Activated CD4-positive, alpha-beta T cell treated with anti-CD3 and anti-CD28 coated beads for 36 hours (primary cell): ENCODE results near the gene ERCC6. TPM values are rescaled to one million over a fixed set of nuclear protein-coding genes. Genes with fewer than 3 reads are reported as not detected.

Source experiments
- ATAC-seq: fragments of 200-7000 bp; cut with Tn5 transposase; one replicate; pipeline ENCODE4 v1.10.0; 2021; ENCODE audit warnings: mild to moderate bottlenecking, moderate library complexity
- CTCF ChIA-PET: fragments of 350-600 bp; sonication (Branson Sonifier 250); formaldehyde crosslinking; loops from one replicate; lab custom pipeline; 2021; ENCODE audit warnings: antibody characterized with exemption; lab: Charles Lee
- POLR2A ChIA-PET: fragments of 350-600 bp; sonication (Branson Sonifier 250); formaldehyde crosslinking; loops from one replicate; lab custom pipeline; 2021; ENCODE audit warnings: antibody characterized with exemption, inconsistent platforms; lab: Charles Lee
- DNase-seq: peaks from one replicate; pipeline ENCODE4 v3.0.0-alpha.2; 2020
- H3K27ac Mint-ChIP-seq: one replicate; pipeline ENCODE4 v1.8.0; 2021; ENCODE audit warnings: mixed read lengths
- H3K27me3 Mint-ChIP-seq: one replicate; pipeline ENCODE4 v1.8.0; 2021; ENCODE audit warnings: mixed read lengths
- H3K36me3 Mint-ChIP-seq: one replicate; pipeline ENCODE4 v1.8.0; 2021; ENCODE audit warnings: low read depth, mixed read lengths
- H3K4me1 Mint-ChIP-seq: one replicate; pipeline ENCODE4 v1.8.0; 2021; ENCODE audit warnings: mixed read lengths
- H3K4me3 Mint-ChIP-seq: one replicate; pipeline ENCODE4 v1.8.0; 2021; ENCODE audit warnings: mild to moderate bottlenecking, moderate library complexity, mixed read lengths
- H3K9me3 Mint-ChIP-seq: one replicate; pipeline ENCODE4 v1.8.0; 2021; ENCODE audit warnings: low read depth, mixed read lengths
- intact Hi-C, 2 experiments: fragments of 100-400 bp; cut with DNase I in 1 of 2; cut with micrococcal nuclease in 1 of 2; formaldehyde crosslinking; loops; one replicate each; pipeline versions ENCODE4 v1.14.2 to v1.15.1; 2022 to 2024; cut with DNase I, micrococcal nuclease
- total RNA-seq, 2 experiments: library from RNA; stranded (reverse); gene quantifications; one replicate each; pipeline ENCODE4 v1.2.3, GENCODE V29; 2021

Gene ERCC6
- total RNA-seq, 2 experiments from 2014 or later: 15.0 to 15.8 TPM

DNA sequence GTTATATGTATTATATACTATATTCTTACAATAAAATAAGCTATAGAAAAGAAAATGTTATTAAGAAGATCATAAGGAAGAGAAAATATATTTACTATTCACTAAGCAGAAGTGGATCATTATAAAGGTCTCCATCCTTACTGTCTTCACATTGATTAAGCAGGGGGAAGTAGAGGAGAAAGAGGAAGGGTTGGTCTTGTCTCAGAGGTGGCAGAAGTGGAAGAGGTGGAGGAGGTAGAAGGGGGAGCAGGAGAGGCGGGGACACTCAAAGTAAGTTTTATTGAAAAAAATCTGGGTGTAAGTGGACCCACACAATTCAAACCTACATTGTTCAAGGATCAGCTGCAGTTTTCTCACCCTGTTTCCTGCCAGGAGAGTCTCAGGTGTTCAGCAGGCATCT, 28.9 kb upstream of the ERCC6 start:
- H3K27ac Mint-ChIP-seq: no peak overlapping the region
- peaks cover 4% of the 10 kb centered on the region for H3K4me1 Mint-ChIP-seq
- H3K9me3 Mint-ChIP-seq: no peaks in the 10 kb centered on the region
- H3K36me3 Mint-ChIP-seq: no peaks in the 10 kb centered on the region
- ChIA-PET CTCF (no interaction called here), POLR2A (no interaction called here)
- H3K4me3 Mint-ChIP-seq: no peak overlapping the region
- intact Hi-C loops: no loop called here
- peaks cover 31% of the 10 kb centered on the region for H3K27me3 Mint-ChIP-seq
- no peak for DNase-seq
- no peak for ATAC-seq

DNA sequence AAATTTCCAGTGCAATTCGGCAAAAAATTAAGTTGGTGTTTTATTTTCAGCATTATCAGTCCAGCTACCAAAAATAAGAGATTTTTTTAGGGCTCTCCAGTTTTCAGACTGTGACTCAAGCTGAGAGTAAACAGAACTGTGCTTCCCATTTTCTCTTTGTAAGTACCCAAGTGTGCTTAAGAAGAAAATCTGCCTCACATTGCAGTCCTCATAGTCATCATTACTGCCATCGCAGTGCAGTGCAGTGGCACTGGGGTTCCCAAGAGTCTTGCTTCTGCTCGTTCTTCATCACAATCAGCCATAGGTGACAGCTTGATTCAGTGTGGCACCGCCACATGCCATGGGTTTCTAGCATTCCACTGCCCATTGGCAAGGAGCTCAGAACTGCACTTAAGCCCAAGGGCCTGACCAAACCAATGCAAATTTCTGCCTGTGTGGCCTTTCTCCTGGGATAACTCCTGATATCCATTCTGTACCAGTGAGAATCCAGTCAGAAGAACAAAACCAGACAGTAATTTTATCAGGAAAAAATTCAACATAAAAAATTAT, 25.6 kb upstream of the ERCC6 start:
- H3K36me3 Mint-ChIP-seq: no peaks in the 10 kb centered on the region
- H3K27me3 Mint-ChIP-seq: peaks cover 37% of the 10 kb centered on the region
- H3K9me3 Mint-ChIP-seq: no peaks in the 10 kb centered on the region
- no peak overlapping the region for H3K4me3 Mint-ChIP-seq
- no peak for DNase-seq
- ChIA-PET CTCF (interaction anchor here (1.3 kb wide), 1 partner anchor 26 kb away, joined by 3 read pairs; no protein-coding TSS in a partner anchor), POLR2A (no interaction called here)
- ATAC-seq: no peak
- peaks cover 4% of the 10 kb centered on the region for H3K4me1 Mint-ChIP-seq
- intact Hi-C loops: no loop called here
- no peak overlapping the region for H3K27ac Mint-ChIP-seq

DNA sequence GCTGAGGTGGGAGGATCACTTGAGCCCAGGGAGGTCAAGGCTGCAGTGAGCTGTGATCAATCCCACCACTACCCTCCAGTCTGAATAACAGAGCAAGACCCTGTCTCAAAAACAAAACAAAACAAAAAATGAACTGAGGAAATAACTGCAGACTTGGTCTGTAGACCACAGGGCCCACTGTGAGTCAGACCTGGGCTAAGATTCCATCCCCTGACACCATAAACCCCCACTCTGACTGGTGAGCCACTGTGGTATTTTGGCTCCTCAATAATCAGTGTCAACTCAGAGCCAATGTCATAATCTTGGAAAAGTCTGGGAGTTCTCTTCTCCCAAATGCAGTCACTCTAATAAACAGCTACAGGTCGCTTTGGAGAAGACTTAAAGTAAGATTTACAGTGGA, 24.0 kb upstream of the ERCC6 start:
- no peak overlapping the region for H3K27ac Mint-ChIP-seq
- ATAC-seq: no peak
- no peaks in the 10 kb centered on the region for H3K4me1 Mint-ChIP-seq
- peaks cover 34% of the 10 kb centered on the region for H3K27me3 Mint-ChIP-seq
- no peaks in the 10 kb centered on the region for H3K36me3 Mint-ChIP-seq
- H3K9me3 Mint-ChIP-seq: no peaks in the 10 kb centered on the region
- H3K4me3 Mint-ChIP-seq: no peak overlapping the region
- CTCF ChIA-PET: no interaction called here
- POLR2A ChIA-PET: no interaction called here
- no peak for DNase-seq
- intact Hi-C loops: no loop called here

DNA sequence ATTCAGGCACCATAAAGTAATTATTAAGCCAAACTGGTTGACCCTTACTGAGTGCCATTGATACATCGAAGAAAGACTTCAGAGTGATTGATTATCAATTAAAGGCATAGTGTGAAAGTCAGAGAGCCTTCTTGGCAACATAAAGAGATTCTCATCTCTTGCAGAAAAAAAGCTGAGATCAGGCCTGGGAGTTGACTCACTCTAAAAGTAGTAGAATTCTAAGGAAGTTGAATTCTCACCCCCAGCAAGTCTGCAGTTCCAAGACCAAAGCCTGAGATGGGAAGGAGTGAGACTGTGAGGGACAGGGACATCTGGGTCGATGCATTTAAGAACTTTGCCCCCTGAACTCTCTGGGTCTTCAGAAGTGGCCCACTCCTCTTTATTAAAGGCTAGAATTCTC, 21.6 kb upstream of the ERCC6 start:
- DNase-seq (no peak), ATAC-seq (no peak)
- peaks cover 28% of the 10 kb centered on the region for H3K27me3 Mint-ChIP-seq
- H3K4me3 Mint-ChIP-seq: no peak overlapping the region
- intact Hi-C loops: no loop called here
- H3K36me3 Mint-ChIP-seq: no peaks in the 10 kb centered on the region
- ChIA-PET POLR2A (no interaction called here), CTCF (no interaction called here)
- no peak overlapping the region for H3K27ac Mint-ChIP-seq
- H3K9me3 Mint-ChIP-seq: peaks cover 5% of the 10 kb centered on the region
- H3K4me1 Mint-ChIP-seq: no peaks in the 10 kb centered on the region

DNA sequence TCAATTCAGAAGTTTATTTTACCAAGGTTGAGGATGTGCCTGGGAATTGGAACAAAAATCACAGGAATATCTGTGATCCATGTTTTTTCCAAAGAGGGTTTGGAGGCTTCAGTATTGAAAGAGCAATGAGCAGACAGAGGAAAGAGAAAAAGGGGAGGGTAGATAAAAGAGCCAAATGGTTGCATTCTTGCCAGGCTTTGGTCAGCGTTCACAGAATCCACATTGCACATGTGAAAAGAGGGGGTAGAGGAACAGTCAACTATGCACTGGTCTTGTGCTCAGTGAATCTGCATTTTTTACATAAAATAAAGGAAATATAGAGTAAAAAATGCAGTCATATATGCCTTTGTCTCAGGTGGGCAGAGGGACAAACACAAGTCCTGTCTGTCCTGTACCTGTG, 20.6 kb upstream of the ERCC6 start:
- intact Hi-C loops: no loop called here
- Mint-ChIP-seq H3K36me3 (no peaks in the 10 kb centered on the region), H3K9me3 (peaks cover 5% of the 10 kb centered on the region), H3K4me3 (no peak overlapping the region), H3K4me1 (no peaks in the 10 kb centered on the region), H3K27me3 (peaks cover 25% of the 10 kb centered on the region), H3K27ac (no peak overlapping the region)
- DNase-seq (no peak), ATAC-seq (no peak)
- ChIA-PET POLR2A (no interaction called here), CTCF (no interaction called here)

DNA sequence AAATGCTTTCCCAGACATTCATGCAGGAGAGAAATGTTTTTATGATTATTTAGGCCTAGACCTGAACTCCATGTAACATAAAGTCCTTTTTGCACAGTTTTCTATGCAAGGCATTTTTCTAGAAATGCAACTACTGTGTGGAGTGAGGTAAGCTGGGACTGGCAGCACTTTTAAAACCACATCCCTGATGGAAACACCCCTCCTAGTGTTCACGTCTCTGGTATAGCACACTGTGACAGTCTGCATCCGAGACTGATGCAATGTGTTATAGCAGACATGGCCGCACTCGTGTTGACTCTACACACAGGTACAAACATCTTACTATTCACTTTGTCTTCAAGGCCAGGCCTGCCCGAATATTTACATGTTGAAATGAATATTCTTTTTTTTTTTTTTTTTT, 19.3 kb upstream of the ERCC6 start:
- intact Hi-C loops: no loop called here
- Mint-ChIP-seq H3K27me3 (peaks cover 19% of the 10 kb centered on the region), H3K27ac (no peak overlapping the region), H3K9me3 (peaks cover 5% of the 10 kb centered on the region), H3K4me3 (no peak overlapping the region), H3K36me3 (no peaks in the 10 kb centered on the region), H3K4me1 (no peaks in the 10 kb centered on the region)
- no peak for ATAC-seq
- DNase-seq: no peak
- ChIA-PET CTCF (no interaction called here), POLR2A (no interaction called here)

DNA sequence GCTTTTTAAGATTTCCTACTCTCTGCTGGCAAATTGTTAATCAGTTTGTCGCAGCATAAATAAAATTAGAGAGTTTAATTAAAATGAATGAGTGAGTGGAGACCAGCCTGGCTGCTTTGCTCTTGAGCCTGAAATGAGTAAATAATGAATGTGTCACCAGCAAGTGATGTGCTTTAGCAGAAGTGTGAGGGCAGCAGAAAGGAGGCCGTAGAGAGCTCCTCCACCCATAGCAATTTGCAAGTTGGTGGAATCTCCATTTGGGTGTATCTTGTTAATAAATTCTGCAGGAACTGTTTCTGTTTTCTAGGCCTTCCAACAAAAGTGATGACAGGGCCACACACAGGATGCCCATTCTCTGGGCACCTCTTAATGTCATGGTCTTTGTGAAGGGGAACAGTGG, 18.8 kb upstream of the ERCC6 start:
- no peak overlapping the region for H3K4me3 Mint-ChIP-seq
- H3K9me3 Mint-ChIP-seq: peaks cover 5% of the 10 kb centered on the region
- no peaks in the 10 kb centered on the region for H3K4me1 Mint-ChIP-seq
- POLR2A ChIA-PET: no interaction called here
- no peak overlapping the region for H3K27ac Mint-ChIP-seq
- DNase-seq (no peak), ATAC-seq (no peak)
- CTCF ChIA-PET: no interaction called here
- intact Hi-C loops: no loop called here
- H3K27me3 Mint-ChIP-seq: peaks cover 16% of the 10 kb centered on the region
- no peaks in the 10 kb centered on the region for H3K36me3 Mint-ChIP-seq

DNA sequence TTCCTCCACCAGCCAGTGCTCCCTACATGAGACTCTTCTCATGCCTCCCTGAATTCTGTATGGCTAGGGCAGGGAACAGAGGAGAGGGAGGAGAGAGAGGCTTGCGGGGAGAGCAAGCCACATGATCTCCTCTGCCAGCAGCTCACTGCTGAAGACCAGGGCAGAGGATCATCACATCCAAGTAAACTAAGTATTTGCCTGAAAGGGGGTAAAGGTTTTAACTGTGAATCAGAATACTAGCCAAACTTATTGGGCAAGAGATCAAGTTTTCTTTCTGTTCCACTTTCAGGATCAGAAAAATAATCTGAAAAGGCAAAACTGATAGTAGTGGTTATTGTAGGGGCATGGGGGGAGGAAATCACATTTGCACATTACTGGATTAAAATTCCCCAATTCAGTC, 17.8 kb upstream of the ERCC6 start:
- Mint-ChIP-seq H3K36me3 (no peaks in the 10 kb centered on the region), H3K27me3 (peaks cover 16% of the 10 kb centered on the region), H3K27ac (no peak overlapping the region), H3K4me3 (no peak overlapping the region), H3K9me3 (peaks cover 5% of the 10 kb centered on the region), H3K4me1 (no peaks in the 10 kb centered on the region)
- DNase-seq: no peak
- POLR2A ChIA-PET: no interaction called here
- intact Hi-C loops: no loop called here
- ATAC-seq: no peak
- CTCF ChIA-PET: no interaction called here

DNA sequence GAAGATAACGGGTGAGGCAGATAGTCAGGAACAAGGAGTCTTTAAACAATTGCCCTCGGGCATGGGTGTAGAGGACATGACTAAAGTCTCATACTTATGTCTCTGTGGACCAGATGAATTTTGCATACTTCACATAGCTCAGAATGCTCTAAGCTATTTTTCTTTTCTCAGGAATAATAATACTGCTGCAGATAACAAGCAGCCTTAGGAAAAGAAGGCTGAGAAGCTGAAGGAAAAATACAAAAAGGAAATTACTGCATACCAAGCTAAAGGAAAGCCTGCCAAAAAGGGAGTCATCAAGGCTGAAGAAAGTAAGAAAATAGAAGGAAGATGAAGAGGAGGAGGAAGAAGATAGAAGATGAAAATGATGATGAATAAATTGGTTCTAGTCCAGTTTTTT, 13.4 kb upstream of the ERCC6 start:
- POLR2A ChIA-PET: no interaction called here
- H3K4me3 Mint-ChIP-seq: no peak overlapping the region
- H3K27ac Mint-ChIP-seq: no peak overlapping the region
- H3K9me3 Mint-ChIP-seq: peaks cover 5% of the 10 kb centered on the region
- intact Hi-C loops: no loop called here
- H3K36me3 Mint-ChIP-seq: no peaks in the 10 kb centered on the region
- CTCF ChIA-PET: no interaction called here
- DNase-seq: no peak
- no peak for ATAC-seq
- H3K27me3 Mint-ChIP-seq: peaks cover 4% of the 10 kb centered on the region
- H3K4me1 Mint-ChIP-seq: no peaks in the 10 kb centered on the region

DNA sequence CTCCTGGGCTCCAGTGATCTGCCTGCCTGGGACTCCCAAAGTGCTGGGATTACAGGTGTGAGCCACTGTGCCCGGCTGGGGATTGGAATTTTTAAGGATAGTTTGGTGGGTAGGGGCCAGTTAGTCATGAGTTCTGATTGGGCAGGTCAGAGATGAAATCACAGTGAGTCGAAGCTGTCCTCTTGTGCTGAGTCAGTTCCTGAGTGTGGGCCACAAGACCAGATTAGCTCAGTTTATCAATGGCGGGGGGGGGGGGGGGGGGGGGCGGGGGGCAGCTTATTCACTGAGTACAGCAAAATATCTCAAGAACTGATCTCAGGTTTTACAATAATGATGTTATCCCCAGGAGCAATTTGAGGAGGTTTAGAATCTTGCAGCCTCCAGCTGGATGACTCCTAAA, 11.6 kb upstream of the ERCC6 start:
- intact Hi-C loops: no loop called here
- peaks cover 3% of the 10 kb centered on the region for H3K9me3 Mint-ChIP-seq
- H3K4me3 Mint-ChIP-seq: no peak overlapping the region
- CTCF ChIA-PET: interaction anchor here (0.5 to 0.7 kb wide), 2 partner anchors 650 to 1531 kb away, joined by 3 read pairs; no protein-coding TSS in a partner anchor
- no peaks in the 10 kb centered on the region for H3K36me3 Mint-ChIP-seq
- no peak for DNase-seq
- no peaks in the 10 kb centered on the region for H3K4me1 Mint-ChIP-seq
- ATAC-seq: no peak
- H3K27me3 Mint-ChIP-seq: peaks cover 6% of the 10 kb centered on the region
- POLR2A ChIA-PET: no interaction called here
- H3K27ac Mint-ChIP-seq: no peak overlapping the region

DNA sequence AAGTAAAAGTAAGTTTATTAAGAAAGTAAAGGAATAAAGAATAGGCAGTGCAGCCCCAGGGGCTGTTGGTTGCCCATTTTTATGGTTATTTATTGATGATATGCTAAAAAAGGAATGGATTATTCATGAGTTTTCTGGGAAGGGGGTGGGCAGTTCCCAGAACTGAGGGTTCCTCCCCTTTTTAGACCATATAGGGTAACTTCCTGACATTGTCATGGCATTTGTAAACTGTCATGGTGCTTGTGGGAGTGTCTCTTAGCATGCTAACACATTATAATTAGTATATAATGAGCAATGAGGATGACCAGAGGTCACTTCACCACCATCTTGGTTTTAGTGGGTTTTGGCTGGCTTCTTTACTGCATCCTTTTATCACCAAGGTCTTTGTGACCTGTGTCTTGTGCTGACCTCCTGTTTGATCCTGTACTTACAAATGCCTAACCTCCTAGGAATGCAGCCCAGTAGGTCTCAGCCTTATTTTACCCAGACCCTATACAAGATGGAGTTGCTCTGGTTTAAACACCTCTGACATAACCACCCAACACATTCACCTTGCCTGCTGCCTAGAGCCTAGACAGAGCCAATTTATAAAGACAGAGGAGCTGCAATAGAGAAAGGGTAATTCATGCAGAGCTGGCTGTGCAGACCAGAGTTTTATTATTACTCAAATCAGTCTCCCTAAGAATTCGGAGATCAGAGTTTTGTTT, 10.9 kb upstream of the ERCC6 start:
- Mint-ChIP-seq H3K27me3 (peaks cover 6% of the 10 kb centered on the region), H3K27ac (no peak overlapping the region), H3K9me3 (peaks cover 6% of the 10 kb centered on the region), H3K36me3 (no peaks in the 10 kb centered on the region), H3K4me1 (no peaks in the 10 kb centered on the region), H3K4me3 (no peak overlapping the region)
- ChIA-PET CTCF (interaction anchor here (0.5 kb wide), 1 partner anchor 1532 kb away, joined by 3 read pairs; no protein-coding TSS in a partner anchor), POLR2A (no interaction called here)
- DNase-seq (no peak), ATAC-seq (no peak)
- intact Hi-C loops: no loop called here

DNA sequence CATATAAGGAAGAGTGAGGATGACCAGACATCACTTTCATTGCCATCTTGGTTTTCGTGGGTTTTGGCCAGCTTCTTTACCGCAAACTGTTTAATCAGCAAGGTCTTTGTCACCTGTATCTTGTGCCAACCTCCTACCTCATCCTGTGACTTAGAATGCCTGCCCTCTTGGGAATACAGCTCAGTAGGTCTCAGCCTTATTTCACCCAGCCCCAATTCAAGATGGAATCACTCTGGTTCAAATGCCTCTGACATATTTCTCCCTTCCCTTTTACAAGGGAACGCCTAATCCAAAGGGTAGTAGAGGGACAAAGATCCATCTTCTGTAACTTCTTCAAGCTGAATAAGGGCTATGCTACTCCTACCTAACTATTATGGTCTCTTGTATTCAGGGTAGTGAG, 4.7 kb upstream of the ERCC6 start:
- H3K4me3 Mint-ChIP-seq: no peak overlapping the region
- peaks cover 12% of the 10 kb centered on the region for H3K27me3 Mint-ChIP-seq
- H3K27ac Mint-ChIP-seq: no peak overlapping the region
- ATAC-seq (no peak), DNase-seq (no peak)
- ChIA-PET POLR2A (no interaction called here), CTCF (no interaction called here)
- H3K9me3 Mint-ChIP-seq: peaks cover 6% of the 10 kb centered on the region
- intact Hi-C loops: no loop called here
- H3K4me1 Mint-ChIP-seq: peaks cover 9% of the 10 kb centered on the region
- no peaks in the 10 kb centered on the region for H3K36me3 Mint-ChIP-seq
